ENCODE results near the gene LRMDA. TPM values are rescaled to one million over a fixed set of nuclear protein-coding genes. Genes with fewer than 3 reads are reported as not detected.

Gene LRMDA
- total and polyA plus RNA-seq, 2 donors, result 7.9 to 17.7 TPM

GRCh38 chr10:76404531-76404930 is 973.1 kb downstream of the LRMDA start:
- WGBS, result 91% methylated on average over 4 of the region's 4 CpGs
- no peak overlapping the region for H3K27ac ChIP-seq (ENCODE audit: low read depth)
- no peaks in the 10 kb centered on the region for H3K36me3 ChIP-seq (ENCODE audit: insufficient read depth)
- DNase-seq (ENCODE audit: extremely low spot score), result no peak
- H3K4me3 ChIP-seq (ENCODE audit: low read depth, low read length), result no peak overlapping the region
- H3K4me1 ChIP-seq (ENCODE audit: insufficient read depth), result no peaks in the 10 kb centered on the region

DNA sequence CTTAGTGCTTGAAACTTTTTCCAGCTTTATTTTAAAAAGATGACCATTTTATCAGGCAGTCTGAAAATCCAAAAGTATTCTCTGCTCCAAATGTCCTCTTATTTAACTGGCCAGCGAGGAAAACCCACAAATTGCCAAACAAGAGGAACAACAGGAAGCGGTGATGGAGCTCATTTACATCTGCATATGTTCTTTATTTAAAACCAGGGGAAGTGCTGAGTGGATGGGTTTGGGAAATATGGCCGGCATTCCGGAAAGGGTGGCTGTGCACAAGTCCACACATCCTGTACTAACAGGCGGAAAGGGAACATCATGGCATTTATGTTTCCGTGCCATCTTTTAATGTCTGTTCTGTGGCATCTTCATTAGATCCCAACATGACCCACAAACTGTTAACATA is 974.5 kb downstream of the LRMDA start:
- no peaks in the 10 kb centered on the region for H3K4me1 ChIP-seq (ENCODE audit: insufficient read depth)

DNA sequence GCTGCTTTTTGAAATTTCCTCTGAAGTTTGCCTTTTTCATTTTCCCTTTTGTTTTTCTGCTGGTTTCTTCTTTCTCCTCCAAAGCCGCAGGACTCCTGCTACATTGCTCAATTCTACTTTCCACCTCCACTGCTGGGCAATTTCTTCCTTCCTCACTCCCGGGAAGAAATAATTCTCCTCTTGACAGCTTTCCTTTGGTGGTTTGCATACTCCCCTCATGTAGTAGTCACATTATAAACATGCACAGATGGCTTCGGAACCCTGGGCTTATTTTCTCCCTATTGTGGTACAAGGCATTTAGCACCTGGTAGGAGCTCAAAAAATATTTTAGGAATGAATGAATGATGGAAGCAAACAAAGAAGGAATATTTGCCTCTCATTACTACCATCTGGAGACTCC is 977.2 kb downstream of the LRMDA start:
- DNase-seq (ENCODE audit: extremely low spot score), result no peak
- 88% methylated on average over 3 of the region's 3 CpGs for whole genome bisulfite sequencing
- Histone ChIP-seq H3K4me1 (ENCODE audit: insufficient read depth) (no peaks in the 10 kb centered on the region), H3K36me3 (ENCODE audit: insufficient read depth) (no peaks in the 10 kb centered on the region), H3K27ac (ENCODE audit: low read depth) (no peak overlapping the region), H3K4me3 (ENCODE audit: low read depth, low read length) (no peak overlapping the region)

More for the DNA sequence above, 974.5 kb downstream of the LRMDA start:
- H3K27ac ChIP-seq (ENCODE audit: low read depth), result no peak overlapping the region
- no peak overlapping the region for H3K4me3 ChIP-seq (ENCODE audit: low read depth, low read length)
- DNase-seq (ENCODE audit: extremely low spot score), result no peak
- 91% methylated on average over 6 of the region's 6 CpGs for WGBS
- no peaks in the 10 kb centered on the region for H3K36me3 ChIP-seq (ENCODE audit: insufficient read depth)

GRCh38 chr10:76411729-76412435 is 980.5 kb downstream of the LRMDA start:
- 82% methylated on average over 8 of the region's 8 CpGs for WGBS
- no peak for DNase-seq (ENCODE audit: extremely low spot score)
- Histone ChIP-seq H3K4me3 (ENCODE audit: low read depth, low read length) (no peak overlapping the region), H3K27ac (ENCODE audit: low read depth) (no peak overlapping the region), H3K4me1 (ENCODE audit: insufficient read depth) (no peaks in the 10 kb centered on the region), H3K36me3 (ENCODE audit: insufficient read depth) (no peaks in the 10 kb centered on the region)

- DNase-seq (ENCODE audit: extremely low spot score), result no peak
- H3K27ac ChIP-seq (ENCODE audit: low read depth), result no peak overlapping the region
- H3K36me3 ChIP-seq (ENCODE audit: insufficient read depth), result no peaks in the 10 kb centered on the region
- H3K4me1 ChIP-seq (ENCODE audit: insufficient read depth), result no peaks in the 10 kb centered on the region
- no peak overlapping the region for H3K4me3 ChIP-seq (ENCODE audit: low read depth, low read length)
- WGBS, result 97% methylated on average over 7 of the region's 7 CpGs
These were observed 984.1 kb downstream of the LRMDA start for GRCh38 chr10:76415554-76415953.

GRCh38 chr10:76416642-76417041 is 985.2 kb downstream of the LRMDA start:
- no peak for DNase-seq (ENCODE audit: extremely low spot score)
- Histone ChIP-seq H3K4me1 (ENCODE audit: insufficient read depth) (no peaks in the 10 kb centered on the region), H3K4me3 (ENCODE audit: low read depth, low read length) (no peak overlapping the region), H3K27ac (ENCODE audit: low read depth) (no peak overlapping the region), H3K36me3 (ENCODE audit: insufficient read depth) (no peaks in the 10 kb centered on the region)
- 97% methylated on average over 4 of the region's 4 CpGs for WGBS

DNA sequence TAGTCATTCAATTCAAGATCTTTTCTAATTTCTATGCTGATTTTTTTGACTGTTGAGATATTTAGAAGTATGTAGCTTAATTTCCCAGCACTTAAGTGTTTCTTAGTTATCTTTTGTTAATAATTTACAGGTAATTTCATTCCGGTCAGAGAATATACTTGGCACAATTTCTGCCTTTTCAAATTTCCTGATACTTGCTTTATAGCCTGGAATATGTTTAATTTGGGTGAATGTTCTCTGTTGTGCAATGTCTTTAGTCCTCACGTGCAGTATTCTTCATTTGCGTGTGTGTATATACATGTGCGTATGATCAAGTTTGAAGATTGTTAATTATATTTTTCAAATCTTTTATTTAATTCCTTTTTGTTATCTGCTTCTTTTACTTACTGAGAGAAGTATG is 989.3 kb downstream of the LRMDA start:
- WGBS, result 93% methylated on average over 4 of the region's 4 CpGs
- DNase-seq (ENCODE audit: extremely low spot score), result no peak
- Histone ChIP-seq H3K4me1 (ENCODE audit: insufficient read depth) (no peaks in the 10 kb centered on the region), H3K36me3 (ENCODE audit: insufficient read depth) (no peaks in the 10 kb centered on the region), H3K27ac (ENCODE audit: low read depth) (no peak overlapping the region), H3K4me3 (ENCODE audit: low read depth, low read length) (no peak overlapping the region)

DNA sequence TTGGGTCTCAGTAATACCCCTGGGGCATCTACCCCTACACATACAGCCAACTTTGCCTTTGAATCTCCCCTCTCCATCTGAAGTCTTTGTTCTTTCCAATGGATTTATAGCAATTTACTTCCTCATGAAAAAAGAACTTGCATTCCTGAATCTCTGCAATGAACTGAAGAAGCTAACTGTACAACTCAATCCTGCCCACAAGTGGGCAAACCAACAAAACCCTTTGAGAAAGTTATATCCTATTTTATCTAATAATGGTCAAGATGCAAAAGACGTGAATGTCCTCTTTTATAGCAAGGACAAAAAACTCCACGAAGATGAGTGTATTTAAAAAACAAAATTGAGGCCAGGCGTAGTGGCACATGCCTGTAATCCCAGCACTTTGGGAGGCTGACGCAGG is 991.3 kb downstream of the LRMDA start:
- WGBS, result 89% methylated on average over 4 of the region's 4 CpGs
- Histone ChIP-seq H3K27ac (ENCODE audit: low read depth) (no peak overlapping the region), H3K4me3 (ENCODE audit: low read depth, low read length) (no peak overlapping the region), H3K36me3 (ENCODE audit: insufficient read depth) (no peaks in the 10 kb centered on the region), H3K4me1 (ENCODE audit: insufficient read depth) (no peaks in the 10 kb centered on the region)
- DNase-seq (ENCODE audit: extremely low spot score), result no peak

- Histone ChIP-seq H3K27ac (ENCODE audit: low read depth) (no peak overlapping the region), H3K4me3 (ENCODE audit: low read depth, low read length) (no peak overlapping the region), H3K36me3 (ENCODE audit: insufficient read depth) (no peaks in the 10 kb centered on the region), H3K4me1 (ENCODE audit: insufficient read depth) (no peaks in the 10 kb centered on the region)
- 64% methylated on average over 4 of the region's 4 CpGs for WGBS
- no peak for DNase-seq (ENCODE audit: extremely low spot score)
These were observed 997.3 kb downstream of the LRMDA start for GRCh38 chr10:76428551-76429367.

DNA sequence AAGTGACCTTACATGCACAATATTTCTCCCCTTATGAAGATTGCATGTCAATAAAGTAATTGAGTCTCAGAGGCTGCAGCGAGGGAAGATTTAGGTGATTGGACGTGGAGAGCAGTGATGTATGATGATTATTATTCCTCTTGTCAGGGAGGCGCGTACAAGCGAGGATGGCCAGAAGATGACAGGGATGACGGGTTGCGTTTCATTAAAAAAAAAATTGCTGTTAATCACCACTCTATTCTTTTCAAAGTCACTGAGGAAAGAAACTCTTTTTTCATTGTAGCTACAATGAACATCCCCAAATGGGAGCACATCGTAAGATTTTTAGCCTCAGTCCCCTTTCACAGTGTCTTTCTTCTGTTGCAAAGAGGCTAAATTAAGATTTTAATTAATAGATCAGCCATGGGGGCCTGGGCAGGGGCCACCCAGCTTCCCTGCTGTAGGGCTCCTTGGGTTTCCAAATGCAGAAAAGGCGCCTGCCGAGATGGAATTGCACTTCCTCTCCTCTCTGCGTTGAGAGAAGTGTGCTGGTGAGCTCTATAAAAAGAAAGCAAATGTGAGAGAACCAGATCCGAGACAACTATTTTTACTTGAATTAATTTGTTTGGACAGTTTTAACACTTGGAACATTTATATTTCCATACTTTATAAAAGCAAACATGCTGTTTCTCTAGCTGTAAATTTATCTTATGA is 998.1 kb downstream of the LRMDA start:
- H3K4me3 ChIP-seq (ENCODE audit: low read depth, low read length), result no peak overlapping the region
- H3K36me3 ChIP-seq (ENCODE audit: insufficient read depth), result no peaks in the 10 kb centered on the region
- no peak for DNase-seq (ENCODE audit: extremely low spot score)
- H3K27ac ChIP-seq (ENCODE audit: low read depth), result no peak overlapping the region
- 66% methylated on average over 12 of the region's 12 CpGs for WGBS
- H3K4me1 ChIP-seq (ENCODE audit: insufficient read depth), result no peaks in the 10 kb centered on the region

- WGBS, result 28% methylated on average over 4 of the region's 4 CpGs
- Histone ChIP-seq H3K4me3 (ENCODE audit: low read depth, low read length) (no peak overlapping the region), H3K36me3 (ENCODE audit: insufficient read depth) (no peaks in the 10 kb centered on the region), H3K4me1 (ENCODE audit: insufficient read depth) (no peaks in the 10 kb centered on the region), H3K27ac (ENCODE audit: low read depth) (no peak overlapping the region)
- no peak for DNase-seq (ENCODE audit: extremely low spot score)
These were observed 998.7 kb downstream of the LRMDA start for GRCh38 chr10:76430061-76430645.

- DNase-seq (ENCODE audit: extremely low spot score), result no peak
- H3K4me3 ChIP-seq (ENCODE audit: low read depth, low read length), result no peak overlapping the region
- no peaks in the 10 kb centered on the region for H3K4me1 ChIP-seq (ENCODE audit: insufficient read depth)
- H3K36me3 ChIP-seq (ENCODE audit: insufficient read depth), result no peaks in the 10 kb centered on the region
- 68% methylated on average over 7 of the region's 7 CpGs for WGBS
- no peak overlapping the region for H3K27ac ChIP-seq (ENCODE audit: low read depth)
These were observed 1000.9 kb downstream of the LRMDA start for GRCh38 chr10:76432016-76433012.

Measured in urinary bladder (tissue), 4 donors.